Measurements from ENCODE around the gene TMPRSS11D. TPM values are rescaled to one million over a fixed set of nuclear protein-coding genes. Genes with fewer than 3 reads are reported as not detected.

The TMPRSS11D gene
- total RNA-seq, 1 experiment from 2014 or later: not detected

DNA sequence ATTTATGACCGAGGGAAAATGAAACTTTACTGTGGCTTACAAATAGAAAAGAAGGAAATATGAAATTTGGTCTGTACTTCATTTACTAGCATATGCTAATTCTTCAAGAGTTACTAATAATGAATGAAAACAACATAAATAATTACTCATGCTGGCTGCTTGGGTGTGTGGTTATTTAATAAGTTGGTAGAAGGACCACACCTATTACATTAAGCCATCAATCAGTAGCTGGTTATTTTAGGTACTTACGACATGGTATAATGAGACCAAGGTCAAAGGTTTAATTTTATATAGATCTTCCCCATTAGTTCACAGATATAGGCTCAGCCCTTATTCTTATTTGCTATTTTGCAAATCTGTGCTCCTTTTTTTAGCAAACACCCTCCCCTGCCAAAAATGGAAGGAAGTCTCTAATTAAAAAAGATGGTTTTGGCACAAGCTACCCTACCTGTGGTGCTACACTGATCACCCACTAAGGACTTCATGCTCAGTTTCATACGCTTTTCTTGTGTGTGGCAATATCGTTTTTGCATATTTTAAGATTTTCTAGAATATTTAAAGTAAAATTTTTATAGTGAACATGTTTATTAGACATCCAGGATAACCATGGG, 14.1 kb downstream of the TMPRSS11D start:
- DNase-seq (ENCODE audit: low read depth, low spot score): no peak
- Histone ChIP-seq H3K79me2 (ENCODE audit: insufficient read depth, low read length) (no peaks in the 10 kb centered on the region), H3K4me2 (ENCODE audit: low read length) (no peak overlapping the region), H3K4me1 (ENCODE audit: control insufficient read depth in 1 of 2, insufficient read depth in 2 of 2, low read length in 2 of 2) (no peaks in the 10 kb centered on the region), H3K9me2 (ENCODE audit: insufficient read depth) (no peaks in the 10 kb centered on the region; the same call in 1 of the 2 replicates), H4K20me1 (ENCODE audit: insufficient read depth) (no peaks in the 10 kb centered on the region), H2AFZ (ENCODE audit: low read depth, low read length, poor library complexity, severe bottlenecking) (no peak overlapping the region), H3K4me3 (replicated peaks in 1 of 2; ENCODE audit: low read depth in 1 of 2, low read length in 2 of 2) (no peak overlapping the region), H3K36me3 (ENCODE audit: control insufficient read depth in 1 of 2, insufficient read depth in 2 of 2, low read length in 2 of 2) (no peaks in the 10 kb centered on the region), H3K27me3 (ENCODE audit: insufficient read depth, low read length) (no peaks in the 10 kb centered on the region), H3K9me3 (ENCODE audit: control insufficient read depth in 1 of 2, insufficient read depth in 1 of 2, low read depth in 1 of 2, low read length in 2 of 2) (no peaks in the 10 kb centered on the region), H3K9ac (ENCODE audit: low read length) (no peak overlapping the region), H3K27ac (ENCODE audit: low read depth, low read length) (no peak overlapping the region)
- ChIA-PET POLR2A (no interaction called here), RAD21 (ENCODE audit: low non-redundant PET in 1 of 2, low total read pairs in 2 of 2, uncharacterized antibody in 2 of 2, unreplicated experiment in 2 of 2) (no interaction called here), CTCF (interaction anchor here (1.2 kb wide), 1 partner anchor 41 kb away, joined by 3 read pairs; no protein-coding TSS in a partner anchor)
- intact Hi-C loops (cut with micrococcal nuclease): no loop called here
- no TSS peak for BruUV-seq (replicated peaks)
- no peak for ATAC-seq
- TF ChIP-seq EGR1 (IDR thresholded peaks at IDR 0.05; ENCODE audit: low read depth): no peak
- no peak for TF ChIP-seq ZNF274 (IDR thresholded peaks at IDR 0.05; ENCODE audit: low read depth, low read length)
- no peak for TF ChIP-seq CBX3 (IDR thresholded peaks at IDR 0.05; ENCODE audit: low read depth)
- no peak for TF ChIP-seq POLR2AphosphoS5 (IDR thresholded peaks at IDR 0.05; ENCODE audit: low read depth, low read length)
- TF ChIP-seq, protein P1, sequence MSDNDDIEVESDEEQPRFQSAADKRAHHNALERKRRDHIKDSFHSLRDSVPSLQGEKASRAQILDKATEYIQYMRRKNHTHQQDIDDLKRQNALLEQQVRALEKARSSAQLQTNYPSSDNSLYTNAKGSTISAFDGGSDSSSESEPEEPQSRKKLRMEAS (IDR thresholded peaks at IDR 0.05): no peak
- TF ChIP-seq, protein P2, sequence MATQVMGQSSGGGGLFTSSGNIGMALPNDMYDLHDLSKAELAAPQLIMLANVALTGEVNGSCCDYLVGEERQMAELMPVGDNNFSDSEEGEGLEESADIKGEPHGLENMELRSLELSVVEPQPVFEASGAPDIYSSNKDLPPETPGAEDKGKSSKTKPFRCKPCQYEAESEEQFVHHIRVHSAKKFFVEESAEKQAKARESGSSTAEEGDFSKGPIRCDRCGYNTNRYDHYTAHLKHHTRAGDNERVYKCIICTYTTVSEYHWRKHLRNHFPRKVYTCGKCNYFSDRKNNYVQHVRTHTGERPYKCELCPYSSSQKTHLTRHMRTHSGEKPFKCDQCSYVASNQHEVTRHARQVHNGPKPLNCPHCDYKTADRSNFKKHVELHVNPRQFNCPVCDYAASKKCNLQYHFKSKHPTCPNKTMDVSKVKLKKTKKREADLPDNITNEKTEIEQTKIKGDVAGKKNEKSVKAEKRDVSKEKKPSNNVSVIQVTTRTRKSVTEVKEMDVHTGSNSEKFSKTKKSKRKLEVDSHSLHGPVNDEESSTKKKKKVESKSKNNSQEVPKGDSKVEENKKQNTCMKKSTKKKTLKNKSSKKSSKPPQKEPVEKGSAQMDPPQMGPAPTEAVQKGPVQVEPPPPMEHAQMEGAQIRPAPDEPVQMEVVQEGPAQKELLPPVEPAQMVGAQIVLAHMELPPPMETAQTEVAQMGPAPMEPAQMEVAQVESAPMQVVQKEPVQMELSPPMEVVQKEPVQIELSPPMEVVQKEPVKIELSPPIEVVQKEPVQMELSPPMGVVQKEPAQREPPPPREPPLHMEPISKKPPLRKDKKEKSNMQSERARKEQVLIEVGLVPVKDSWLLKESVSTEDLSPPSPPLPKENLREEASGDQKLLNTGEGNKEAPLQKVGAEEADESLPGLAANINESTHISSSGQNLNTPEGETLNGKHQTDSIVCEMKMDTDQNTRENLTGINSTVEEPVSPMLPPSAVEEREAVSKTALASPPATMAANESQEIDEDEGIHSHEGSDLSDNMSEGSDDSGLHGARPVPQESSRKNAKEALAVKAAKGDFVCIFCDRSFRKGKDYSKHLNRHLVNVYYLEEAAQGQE (IDR thresholded peaks at IDR 0.05; ENCODE audit: low read depth): no peak
- TF ChIP-seq EZH2phosphoT487 (IDR thresholded peaks at IDR 0.05; ENCODE audit: borderline replicate concordance): no peak
- no peak for TF ChIP-seq YY1 (IDR thresholded peaks at IDR 0.05; ENCODE audit: extremely low read depth, insufficient replicate concordance, low read depth, low read length)
- no peak for TF ChIP-seq CEBPB (IDR thresholded peaks at IDR 0.05; ENCODE audit: low read depth)
